ENCODE data around the gene PRR7. TPM values are rescaled to one million over a fixed set of nuclear protein-coding genes. Genes with fewer than 3 reads are reported as not detected.
"Not testable (repeated sequence)": the region's sequence is repeated elsewhere in the genome, so short reads cannot be mapped to it uniquely, and the experiment has no call there.

The PRR7 gene
- total RNA-seq, 4 donors from 2014 or later = 5.1 to 11.2 (median 7.5) TPM

GRCh38 chr5:177484902-177485549 lies 38.4 kb downstream of the PRR7 start:
- Histone ChIP-seq H3K27ac (peak overlapping the region in 1 of 4 donors; percentile 8), H3K9me3 (no peaks in the 10 kb centered on the region), H3K4me1 (peaks cover 0 to 45% (median 1%) of the 10 kb centered on the region in 4 donors), H3K4me3 (no peak overlapping the region), H3K27me3 (no peaks in the 10 kb centered on the region), H3K36me3 (peaks cover 0 to 85% (median 0%) of the 10 kb centered on the region in 3 donors)
- no peak for DNase-seq (ENCODE audit: low spot score in 2 of 2)
- 45 to 67% methylated on average over 9 to 13 of the region's 13 CpGs for WGBS, 2 donors
- TF ChIP-seq POLR2A (IDR thresholded peaks at IDR 0.05) (no peak), EP300 (IDR thresholded peaks at IDR 0.05) (no peak)
- TF ChIP-seq, protein P1, sequence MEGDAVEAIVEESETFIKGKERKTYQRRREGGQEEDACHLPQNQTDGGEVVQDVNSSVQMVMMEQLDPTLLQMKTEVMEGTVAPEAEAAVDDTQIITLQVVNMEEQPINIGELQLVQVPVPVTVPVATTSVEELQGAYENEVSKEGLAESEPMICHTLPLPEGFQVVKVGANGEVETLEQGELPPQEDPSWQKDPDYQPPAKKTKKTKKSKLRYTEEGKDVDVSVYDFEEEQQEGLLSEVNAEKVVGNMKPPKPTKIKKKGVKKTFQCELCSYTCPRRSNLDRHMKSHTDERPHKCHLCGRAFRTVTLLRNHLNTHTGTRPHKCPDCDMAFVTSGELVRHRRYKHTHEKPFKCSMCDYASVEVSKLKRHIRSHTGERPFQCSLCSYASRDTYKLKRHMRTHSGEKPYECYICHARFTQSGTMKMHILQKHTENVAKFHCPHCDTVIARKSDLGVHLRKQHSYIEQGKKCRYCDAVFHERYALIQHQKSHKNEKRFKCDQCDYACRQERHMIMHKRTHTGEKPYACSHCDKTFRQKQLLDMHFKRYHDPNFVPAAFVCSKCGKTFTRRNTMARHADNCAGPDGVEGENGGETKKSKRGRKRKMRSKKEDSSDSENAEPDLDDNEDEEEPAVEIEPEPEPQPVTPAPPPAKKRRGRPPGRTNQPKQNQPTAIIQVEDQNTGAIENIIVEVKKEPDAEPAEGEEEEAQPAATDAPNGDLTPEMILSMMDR (IDR thresholded peaks at IDR 0.05) = no peak

- H3K27me3 ChIP-seq; H3K4me3 ChIP-seq; H3K9me3 ChIP-seq; DNase-seq (ENCODE audit: low spot score in 2 of 2); H3K27ac ChIP-seq: not testable (repeated sequence)
- peaks cover 0 to 45% (median 0%) of the 10 kb centered on the region in 4 donors for H3K4me1 ChIP-seq
- peaks cover 0 to 92% (median 0%) of the 10 kb centered on the region in 3 donors for H3K36me3 ChIP-seq
- WGBS, 2 donors = 90 to 97% methylated on average over 3 of the region's 3 CpGs
These were observed 39.1 kb downstream of the PRR7 start for GRCh38 chr5:177485753-177486152.

GRCh38 chr5:177486256-177486655 lies 39.6 kb downstream of the PRR7 start:
- no peak for DNase-seq (ENCODE audit: low spot score in 2 of 2)
- 97 to 99% methylated on average over 3 of the region's 3 CpGs for WGBS, 2 donors
- H3K27me3 ChIP-seq = no peaks in the 10 kb centered on the region
- peaks cover 0 to 46% (median 0%) of the 10 kb centered on the region in 4 donors for H3K4me1 ChIP-seq
- H3K36me3 ChIP-seq = peaks cover 0 to 94% (median 0%) of the 10 kb centered on the region in 3 donors
- H3K9me3 ChIP-seq = no peaks in the 10 kb centered on the region
- H3K4me3 ChIP-seq = no peak overlapping the region
- TF ChIP-seq POLR2A (IDR thresholded peaks at IDR 0.05) = no peak
- TF ChIP-seq, protein P1 (IDR thresholded peaks at IDR 0.05) = no peak
- TF ChIP-seq EP300 (IDR thresholded peaks at IDR 0.05) = no peak
- no peak overlapping the region for H3K27ac ChIP-seq

DNA sequence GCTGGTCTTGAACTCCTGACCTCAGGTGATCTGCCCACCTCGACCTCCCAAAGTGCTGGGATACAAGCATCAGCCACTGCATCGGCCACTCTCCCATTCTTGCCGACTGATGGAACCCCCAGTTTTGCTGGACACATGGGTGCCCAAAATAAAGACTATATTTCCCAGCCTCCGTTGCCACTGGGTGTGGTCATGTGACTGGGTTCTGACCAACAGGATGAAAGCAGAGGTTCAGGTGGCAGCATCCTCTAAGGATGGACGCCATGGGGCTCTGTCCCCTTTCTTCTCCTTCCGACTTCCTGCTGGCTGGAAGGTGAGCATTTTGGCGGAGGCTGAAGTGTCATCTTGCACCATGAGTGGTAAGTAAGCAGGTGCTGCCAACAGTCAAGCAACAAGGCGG lies 40.5 kb downstream of the PRR7 start:
- Histone ChIP-seq H3K9me3 (no peaks in the 10 kb centered on the region), H3K4me1 (peaks cover 0 to 50% (median 0%) of the 10 kb centered on the region in 4 donors), H3K4me3 (no peak overlapping the region), H3K27ac (no peak overlapping the region), H3K36me3 (peaks cover 0 to 94% (median 0%) of the 10 kb centered on the region in 3 donors), H3K27me3 (no peaks in the 10 kb centered on the region)
- TF ChIP-seq, protein P1 (IDR thresholded peaks at IDR 0.05) = no peak
- TF ChIP-seq EP300 (IDR thresholded peaks at IDR 0.05) (no peak), POLR2A (IDR thresholded peaks at IDR 0.05) (no peak)
- DNase-seq (ENCODE audit: low spot score in 2 of 2) = no peak
- 84 to 91% methylated on average over 7 to 8 of the region's 8 CpGs for WGBS, 2 donors

GRCh38 chr5:177487975-177488374 lies 41.4 kb downstream of the PRR7 start:
- no peaks in the 10 kb centered on the region for H3K9me3 ChIP-seq
- H3K4me3 ChIP-seq = no peak overlapping the region
- H3K36me3 ChIP-seq = peaks cover 0 to 94% (median 0%) of the 10 kb centered on the region in 3 donors
- H3K27ac ChIP-seq = peak overlapping the region in 1 of 4 donors; percentile 27
- H3K27me3 ChIP-seq = no peaks in the 10 kb centered on the region
- TF ChIP-seq, protein P1 (IDR thresholded peaks at IDR 0.05) = no peak
- TF ChIP-seq POLR2A (IDR thresholded peaks at IDR 0.05) = no peak
- TF ChIP-seq EP300 (IDR thresholded peaks at IDR 0.05) = no peak
- WGBS, 2 donors = 88 to 91% methylated on average over 15 of the region's 15 CpGs
- peaks cover 0 to 58% (median under 1%) of the 10 kb centered on the region in 4 donors for H3K4me1 ChIP-seq
- no peak for DNase-seq (ENCODE audit: low spot score in 2 of 2)
